IMR-90 (cell line): ENCODE measurements around the gene PLAC9.

ENCODE experiments used
- CTCF ChIP-seq: conservative IDR thresholded peaks from 2 replicates; pipeline ENCODE4 v1.5.1; 2012; ENCODE audit warnings: mild to moderate bottlenecking, low read depth, low read length, improper control_type of control experiment
- MAZ ChIP-seq: IDR thresholded peaks from 2 replicates; pipeline ENCODE4 v1.6.1; 2012; ENCODE audit warnings: low read depth, mild to moderate bottlenecking, low read length, improper control_type of control experiment, moderate library complexity, borderline replicate concordance
- MXI1 ChIP-seq: IDR thresholded peaks from 2 replicates; pipeline ENCODE4 v1.6.1; 2012; ENCODE audit warnings: low read depth, mild to moderate bottlenecking, low read length, moderate library complexity, borderline replicate concordance
- POLR2A ChIP-seq: IDR thresholded peaks from 2 replicates; pipeline ENCODE4 v1.6.1; 2012; ENCODE audit warnings: mild to moderate bottlenecking, low read depth, low read length
- RCOR1 ChIP-seq: IDR thresholded peaks from 2 replicates; pipeline ENCODE4 v1.6.1; 2012; ENCODE audit warnings: mild to moderate bottlenecking, low read length, improper control_type of control experiment; ENCODE audit not compliant: insufficient replicate concordance
- USF2 ChIP-seq: fragments of 150-350 bp; IDR thresholded peaks from 2 replicates; pipeline ENCODE4 v1.6.1; 2017; ENCODE audit warnings: mild to moderate bottlenecking, antibody characterized with exemption, low read length, low read depth

- TF ChIP-seq CTCF (no peak), RCOR1 (no peak), USF2 (no peak), POLR2A (no peak), MAZ (no peak), MXI1 (no peak)
Measured at GRCh38 chr10:80110986-80111385, 21.5 kb upstream of the PLAC9 start.
